Endothelial cell of umbilical vein (primary cell): ENCODE data around the gene FBXO3.

Source experiments
- CTCF ChIP-seq, 2 donors: IDR thresholded peaks; 1 replicate in 1 of 2; 2 replicates in 1 of 2; pipeline ENCODE4 v1.5.1; 2011; ENCODE audit warnings: low read length in 2 of 2, mild to moderate bottlenecking in 2 of 2, moderate library complexity in 2 of 2, control low read depth in 1 of 2, inconsistent platforms in 1 of 2, low read depth in 1 of 2; ENCODE audit not compliant: insufficient read depth in 1 of 2; ENCODE audit errors: extremely low read depth in 1 of 2
- EZH2 ChIP-seq: IDR thresholded peaks from 2 replicates; pipeline ENCODE4 v1.6.1; 2012; ENCODE audit warnings: borderline replicate concordance, low read depth, mild to moderate bottlenecking, moderate library complexity, low read length, inconsistent platforms; ENCODE audit not compliant: severe bottlenecking
- FOS ChIP-seq: IDR thresholded peaks from 2 replicates; pipeline ENCODE4 v1.6.1; 2011; ENCODE audit warnings: mild to moderate bottlenecking, low read length, moderate library complexity, borderline replicate concordance; ENCODE audit not compliant: insufficient read depth
- JUN ChIP-seq: IDR thresholded peaks from 2 replicates; pipeline ENCODE4 v1.6.1; 2011; ENCODE audit warnings: borderline replicate concordance, low read depth; ENCODE audit not compliant: insufficient read length, insufficient read depth
- MAX ChIP-seq: IDR thresholded peaks from 2 replicates; pipeline ENCODE4 v1.6.1; 2011; ENCODE audit not compliant: insufficient read depth, insufficient read length
- MYC ChIP-seq: IDR thresholded peaks from one replicate; pipeline ENCODE4 v1.6.1; 2011; ENCODE audit warnings: mild to moderate bottlenecking, low read depth, low read length
- POLR2A ChIP-seq: IDR thresholded peaks from 2 replicates; pipeline ENCODE4 v1.6.1; 2012; ENCODE audit warnings: low read depth, mild to moderate bottlenecking, control low read depth, low read length
- POLR2AphosphoS5 ChIP-seq: IDR thresholded peaks from 2 replicates; pipeline ENCODE4 v1.6.1; 2012; ENCODE audit warnings: low read depth, mild to moderate bottlenecking, control low read depth, low read length, moderate library complexity; ENCODE audit not compliant: insufficient read depth

GRCh38 chr11:33691066-33691864 lies 83.1 kb downstream of the FBXO3 start:
- TF ChIP-seq MAX (no peak), CTCF (IDR thresholded peaks at IDR 0.05; ENCODE audit: extremely low read depth in 1 of 2, insufficient read depth in 1 of 2, low read depth in 1 of 2, low read length in 2 of 2) (no peak), EZH2 (no peak), POLR2A (peak; percentile 28), JUN (no peak), POLR2AphosphoS5 (no peak), MYC (no peak), FOS (no peak)
